HepG2 (cell line): ENCODE results near the gene TWNK. TPM values are rescaled to one million over a fixed set of nuclear protein-coding genes. Genes with fewer than 3 reads are reported as not detected.

Experiments
- ADNP ChIP-seq: sonication (generic); formaldehyde crosslinking; IDR thresholded peaks from 2 replicates; pipeline ENCODE4 v1.4.0; 2020; ENCODE audit warnings: missing genetic modification reagents
- ARID3A ChIP-seq: IDR thresholded peaks from 2 replicates; pipeline ENCODE4 v1.6.1; 2012; ENCODE audit warnings: low read depth, low read length, improper control_type of control experiment
- ASH2L ChIP-seq: fragments of 300-600, 200-600 bp; sonication (generic); IDR thresholded peaks from 2 replicates; pipeline ENCODE4 v1.7.0; 2017; ENCODE audit warnings: low read depth, mild to moderate bottlenecking, moderate library complexity, mixed read lengths, low read length; ENCODE audit not compliant: insufficient read length
- BCLAF1 ChIP-seq: fragments of 450-650 bp; IDR thresholded peaks from 2 replicates; pipeline ENCODE4 v1.6.1; 2017; ENCODE audit warnings: mild to moderate bottlenecking
- HDAC6 ChIP-seq: fragments of 200-600 bp; sonication (generic); IDR thresholded peaks from 2 replicates; pipeline ENCODE4 v1.7.0; 2017; ENCODE audit warnings: mild to moderate bottlenecking, antibody characterized with exemption, low read length, low read depth
- MED13 ChIP-seq: sonication (generic); formaldehyde crosslinking; IDR thresholded peaks from 2 replicates; pipeline ENCODE4 v1.5.0; 2020; ENCODE audit warnings: missing genetic modification reagents
- MLX ChIP-seq: IDR thresholded peaks from 2 replicates; pipeline ENCODE4 v1.6.1; 2016
- RCOR2 ChIP-seq: IDR thresholded peaks from 2 replicates; pipeline ENCODE4 v1.6.1; 2016; ENCODE audit warnings: missing biosample characterization, missing genetic modification reagents
- TBL1XR1 ChIP-seq: fragments of 150-350 bp; IDR thresholded peaks from 2 replicates; pipeline ENCODE4 v1.6.1; 2014; ENCODE audit warnings: borderline replicate concordance, low read length; ENCODE audit not compliant: partially characterized antibody
- TERF1 ChIP-seq: sonication (generic); formaldehyde crosslinking; IDR thresholded peaks from 2 replicates; pipeline ENCODE4 v1.8.0; 2022; ENCODE audit warnings: mild to moderate bottlenecking, missing genetic modification reagents, moderate library complexity
- ZBTB39 ChIP-seq: sonication (generic); formaldehyde crosslinking; IDR thresholded peaks from 2 replicates; pipeline ENCODE4 v1.5.0; 2020; ENCODE audit warnings: missing genetic modification reagents
- ZNF383 ChIP-seq: sonication (generic); formaldehyde crosslinking; IDR thresholded peaks from 2 replicates; pipeline ENCODE4 v1.4.0; 2020; ENCODE audit warnings: missing genetic modification reagents, mild to moderate bottlenecking, borderline replicate concordance
- ZNF547 ChIP-seq: sonication (generic); formaldehyde crosslinking; IDR thresholded peaks from 2 replicates; pipeline ENCODE4 v1.5.1; 2020; ENCODE audit warnings: mild to moderate bottlenecking, missing genetic modification reagents
- ZNF567 ChIP-seq: sonication (generic); formaldehyde crosslinking; IDR thresholded peaks from 2 replicates; pipeline ENCODE4 v1.8.1; 2023; ENCODE audit warnings: mild to moderate bottlenecking, missing genetic modification reagents, borderline replicate concordance
- polyA plus RNA-seq, 8 experiments: library from polyadenylated mRNA; depleted of rRNA in 3 of 8; stranded (reverse) in 7 of 8; unstranded in 1 of 8; fragments of >200 nt; fragmentation: Illumina TruSeq in 4 of 8; extraction: Trizol in 4 of 8; gene quantifications; 2 replicates each; pipeline versions ENCODE4 v1.2.1 to v1.2.3, GENCODE V29; 2011 to 2016; ENCODE audit warnings: low read depth in 4 of 8, missing spikeins in 1 of 8, mixed read lengths in 1 of 8; ENCODE audit not compliant: insufficient read depth in 1 of 8
- total RNA-seq, 5 experiments: library from RNA; depleted of rRNA; stranded (reverse); fragments of >200 nt; fragmentation: Illumina TruSeq; extraction: Trizol; gene quantifications; 2 replicates each; pipeline ENCODE4 v1.2.3, GENCODE V29; 2016; ENCODE audit warnings: low read depth in 1 of 5

The TWNK gene
- total and polyA plus RNA-seq, 2 of the 13 experiments (the other 11 are each of a cell fraction or from before 2014, with no cell fraction given), result 10.7 to 16.5 TPM

- no peak for TF ChIP-seq BCLAF1
- no peak for TF ChIP-seq ZNF567 (CRISPR knock-in tag)
- TF ChIP-seq ADNP (CRISPR knock-in tag), result no peak
- TF ChIP-seq MED13, result no peak
- TF ChIP-seq RCOR2 (CRISPR knock-in tag), result no peak
- no peak for TF ChIP-seq ZBTB39 (CRISPR knock-in tag)
- TF ChIP-seq MLX (CRISPR knock-in tag), result no peak
- TF ChIP-seq ASH2L, result peak; percentile 78
- peak; percentile 78 for TF ChIP-seq ZNF547 (CRISPR knock-in tag)
- TF ChIP-seq ZNF383 (CRISPR knock-in tag), result no peak
- no peak for TF ChIP-seq TERF1 (CRISPR knock-in tag)
- no peak for TF ChIP-seq HDAC6
- TF ChIP-seq TBL1XR1, result no peak
- TF ChIP-seq ARID3A, result peak; percentile 15; the same call in 1 of the 2 replicates
These were observed 55.5 kb downstream of the TWNK start (continued) for GRCh38 chr10:101042667-101043362.
